HG03280 (cell line): Measurements from ENCODE around the gene HMX2.
"Not testable (repeated sequence)": the region's sequence is repeated elsewhere in the genome, so short reads cannot be mapped to it uniquely, and the experiment has no call there.

ENCODE experiments used
- ATAC-seq: cut with Tn5 transposase; IDR thresholded peaks from one replicate; pipeline ENCODE4 v1.9.1; 2021; ENCODE audit warnings: mild to moderate bottlenecking, moderate library complexity; ENCODE audit not compliant: unreplicated experiment

The HMX2 gene

GRCh38 chr10:123150271-123150985 lies 2.5 kb downstream of the HMX2 start:
- no peak for ATAC-seq

- ATAC-seq, result no peak
Observed at GRCh38 chr10:123150986-123151736, 3.2 kb downstream of the HMX2 start.

- no peak for ATAC-seq
Observed at GRCh38 chr10:123151737-123152135, 3.8 kb downstream of the HMX2 start.

GRCh38 chr10:123153486-123154091 lies 5.7 kb downstream of the HMX2 start:
- ATAC-seq, result no peak

GRCh38 chr10:123154092-123154710 lies 6.3 kb downstream of the HMX2 start, which contains the start of gene BUB3:
Gene BUB3 (plus strand): TSS chr10:123154402. CDS start chr10:123154918, 516 bp downstream.
- ATAC-seq, result peak; percentile 87

GRCh38 chr10:123154711-123155505 lies 7.0 kb downstream of the HMX2 start:
- ATAC-seq, result peak; percentile 45

- ATAC-seq, result no peak
Observed at GRCh38 chr10:123156078-123156477, 8.1 kb downstream of the HMX2 start.

- no peak for ATAC-seq
Observed at GRCh38 chr10:123157210-123157609, 9.3 kb downstream of the HMX2 start.

GRCh38 chr10:123158682-123159081 lies 10.7 kb downstream of the HMX2 start:
- no peak for ATAC-seq

- no peak for ATAC-seq
Observed at GRCh38 chr10:123160311-123160980, 12.5 kb downstream of the HMX2 start.

GRCh38 chr10:123164319-123164718 lies 16.4 kb downstream of the HMX2 start:
- no peak for ATAC-seq

GRCh38 chr10:123165445-123166072 lies 17.6 kb downstream of the HMX2 start:
- ATAC-seq, result no peak

GRCh38 chr10:123166618-123167017 lies 18.7 kb downstream of the HMX2 start:
- no peak for ATAC-seq

- no peak for ATAC-seq
Observed at GRCh38 chr10:123170961-123171360, 23.0 kb downstream of the HMX2 start.

GRCh38 chr10:123171616-123172015 lies 23.7 kb downstream of the HMX2 start:
- not testable (repeated sequence) for ATAC-seq

- ATAC-seq, result no peak
Observed at GRCh38 chr10:123175389-123176387, 27.8 kb downstream of the HMX2 start.

GRCh38 chr10:123178390-123178789 lies 30.5 kb downstream of the HMX2 start:
- not testable (repeated sequence) for ATAC-seq
